ENCODE measurements around the gene TKFC.
"Not testable (repeated sequence)": the region's sequence is repeated elsewhere in the genome, so short reads cannot be mapped to it uniquely, and the experiment has no call there.

Gene TKFC

DNA sequence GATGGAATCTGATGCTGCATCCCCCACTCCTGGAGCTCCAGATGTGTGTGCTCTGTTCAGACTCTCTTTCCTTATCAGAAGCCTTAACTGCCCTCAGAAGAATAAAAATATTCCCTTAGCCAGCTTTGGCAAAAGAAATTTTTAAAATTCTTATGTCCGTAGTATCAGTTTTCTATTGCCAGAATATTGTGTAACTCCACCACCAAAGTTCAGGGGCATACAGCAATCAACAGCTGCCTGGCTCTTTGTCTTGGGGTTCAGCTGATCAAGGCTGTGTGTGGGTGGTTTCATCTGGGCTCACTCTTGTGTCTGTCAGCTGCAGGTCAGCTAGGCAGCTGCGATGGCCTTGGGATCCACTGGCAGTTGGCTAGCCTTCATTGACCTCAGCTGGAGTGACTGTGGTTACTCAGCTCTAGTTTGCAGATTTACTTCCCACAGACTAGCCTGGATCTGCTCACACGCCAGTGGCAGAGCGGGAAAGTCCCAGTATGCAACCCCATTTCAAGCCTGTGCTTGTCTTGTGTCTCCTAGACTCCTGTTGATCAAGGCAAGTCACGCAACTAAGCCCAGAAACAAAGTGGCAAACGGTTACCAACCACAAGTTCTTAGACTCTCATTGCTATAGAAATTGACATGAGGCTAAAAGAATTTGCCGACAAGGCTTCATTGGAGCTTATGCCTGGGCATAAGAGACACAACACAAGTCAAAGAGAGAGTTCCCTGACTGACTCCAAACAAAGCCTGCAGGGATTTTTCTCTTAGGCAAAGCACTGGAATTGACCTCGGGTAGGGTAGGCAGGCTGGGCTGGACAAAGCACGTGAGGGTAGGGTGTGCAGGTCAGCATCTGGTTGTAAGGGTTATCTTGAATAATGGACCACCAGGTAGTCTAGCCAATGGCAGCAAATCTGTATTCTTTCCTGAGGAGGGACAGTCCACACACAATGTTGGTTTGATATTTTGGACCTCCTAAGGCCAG, 36.6 kb downstream of the TKFC start:
- no peak for DNase-seq

GRCh38 chr11:61370349-61371005, 37.4 kb downstream of the TKFC start:
- DNase-seq, result no peak

GRCh38 chr11:61372659-61373420, 39.8 kb downstream of the TKFC start:
- DNase-seq, result no peak

DNA sequence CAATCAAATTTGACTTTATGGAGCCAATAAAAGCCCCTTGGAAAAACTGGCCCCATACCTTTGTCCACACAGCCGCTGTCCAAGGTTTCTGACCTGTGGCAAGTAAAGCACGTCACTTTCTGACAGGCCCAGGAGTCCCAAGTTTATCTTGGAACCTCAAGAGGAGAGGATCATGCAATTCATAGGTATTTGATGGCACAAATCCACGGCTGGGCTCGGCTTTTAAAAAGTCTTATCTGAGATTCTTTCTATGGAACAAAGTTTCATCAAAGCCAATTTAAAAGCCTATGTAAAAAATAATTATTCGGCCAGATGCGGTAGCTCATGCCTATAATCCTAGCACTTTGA, 42.7 kb downstream of the TKFC start:
- no peak for DNase-seq

DNA sequence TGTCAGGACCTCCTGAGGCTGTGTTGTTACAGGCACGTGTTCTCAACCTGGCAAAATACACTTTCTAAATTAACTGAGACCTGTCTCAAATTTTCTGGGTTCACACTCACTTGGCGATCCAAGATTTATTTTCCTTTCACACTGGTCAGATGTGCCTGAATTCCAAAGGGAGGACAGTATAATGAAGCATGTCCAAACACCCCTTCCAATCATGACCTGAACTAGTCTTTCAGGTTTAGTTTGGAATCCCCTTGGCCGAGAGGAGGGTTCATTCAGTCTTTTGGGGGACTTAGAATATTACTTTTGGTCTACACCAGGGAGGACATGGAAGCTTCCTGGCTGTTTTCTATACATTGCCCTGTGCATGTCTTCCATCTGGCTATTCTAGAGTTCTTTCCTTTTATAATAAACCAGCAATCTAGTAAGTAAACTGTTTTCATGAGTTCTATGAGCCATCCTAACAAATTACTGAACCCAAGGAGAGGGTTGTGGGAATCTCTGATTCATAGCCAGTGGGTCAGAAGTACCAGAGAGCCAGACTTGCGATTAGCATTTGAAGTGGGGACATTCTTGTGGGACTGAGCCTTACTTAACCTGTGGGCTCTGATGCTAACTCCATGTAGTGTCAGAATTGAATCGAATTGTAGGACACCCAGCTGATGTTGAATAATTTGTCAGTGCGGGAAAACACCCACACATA, 44.6 kb downstream of the TKFC start:
- no peak for DNase-seq

- no peak for DNase-seq
These were observed 45.8 kb downstream of the TKFC start for GRCh38 chr11:61378713-61379313.

GRCh38 chr11:61380884-61381283, 47.9 kb downstream of the TKFC start:
- DNase-seq, result no peak

DNA sequence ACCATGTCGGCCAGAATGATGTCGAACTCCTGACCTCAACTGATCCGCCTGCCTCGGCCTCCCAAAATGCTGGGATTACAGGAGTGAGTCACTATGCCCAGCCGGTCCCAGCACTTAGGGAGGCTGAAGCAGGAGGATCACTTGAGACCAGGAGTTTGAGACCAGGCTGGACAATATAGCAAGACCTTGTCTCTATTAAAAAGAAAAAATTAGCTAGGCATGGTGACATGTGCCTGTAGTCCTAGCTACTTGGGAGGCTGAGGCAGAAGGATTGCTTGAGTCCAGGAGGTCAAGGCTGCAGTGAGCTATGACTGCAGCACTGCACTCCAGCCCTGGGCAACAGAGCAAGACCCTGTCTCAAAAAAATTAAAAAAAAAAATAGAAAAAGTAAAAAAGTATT, 50.8 kb downstream of the TKFC start:
- not testable (repeated sequence) for DNase-seq

DNA sequence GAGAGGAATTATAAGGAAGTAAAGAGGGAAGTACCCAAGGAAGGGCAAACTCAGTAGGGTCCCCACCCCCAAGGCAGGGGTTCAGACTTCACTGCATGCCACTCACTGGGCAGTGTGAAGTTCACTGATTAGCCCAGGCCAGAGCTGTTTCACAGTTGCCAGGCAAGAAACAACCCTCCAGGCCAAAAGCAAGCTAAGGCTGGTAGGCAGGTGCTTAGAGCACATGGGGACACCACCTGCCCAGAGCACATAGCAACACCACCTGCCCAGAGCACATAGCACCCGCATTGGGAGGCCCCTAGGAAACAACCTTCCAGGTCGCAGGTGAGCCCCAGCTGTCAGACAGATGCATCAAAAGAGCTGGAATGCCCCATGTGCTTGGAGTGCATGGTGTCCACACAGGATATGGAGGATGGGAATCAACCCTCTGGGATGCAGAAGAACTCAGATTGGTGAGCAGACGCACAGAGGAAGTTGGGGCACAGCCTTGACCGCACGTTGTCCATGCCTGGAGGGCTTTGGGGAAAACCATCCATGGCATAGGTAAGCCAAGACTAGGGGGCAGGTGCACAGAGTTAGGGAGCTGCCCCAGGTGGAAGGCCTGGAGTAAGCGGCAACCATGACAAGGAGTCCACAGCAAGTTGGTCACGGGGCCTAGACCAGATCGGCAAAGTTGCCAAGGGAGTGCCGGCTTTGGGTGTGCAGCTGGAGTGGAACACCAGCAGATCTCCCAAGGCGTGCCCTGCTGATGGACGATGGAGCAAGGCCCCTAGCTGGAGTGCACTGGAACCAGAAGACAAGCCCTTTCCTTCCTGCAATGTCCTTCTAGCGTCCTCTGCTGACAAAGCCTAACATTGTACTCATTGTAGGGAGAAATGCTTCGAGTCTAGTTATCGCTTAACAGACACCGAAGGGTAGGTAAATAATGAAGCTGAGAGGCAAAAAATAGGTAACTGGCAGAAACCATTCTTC, 51.5 kb downstream of the TKFC start:
- no peak for DNase-seq

GRCh38 chr11:61390161-61390560, 57.1 kb downstream of the TKFC start:
- no peak for DNase-seq

DNA sequence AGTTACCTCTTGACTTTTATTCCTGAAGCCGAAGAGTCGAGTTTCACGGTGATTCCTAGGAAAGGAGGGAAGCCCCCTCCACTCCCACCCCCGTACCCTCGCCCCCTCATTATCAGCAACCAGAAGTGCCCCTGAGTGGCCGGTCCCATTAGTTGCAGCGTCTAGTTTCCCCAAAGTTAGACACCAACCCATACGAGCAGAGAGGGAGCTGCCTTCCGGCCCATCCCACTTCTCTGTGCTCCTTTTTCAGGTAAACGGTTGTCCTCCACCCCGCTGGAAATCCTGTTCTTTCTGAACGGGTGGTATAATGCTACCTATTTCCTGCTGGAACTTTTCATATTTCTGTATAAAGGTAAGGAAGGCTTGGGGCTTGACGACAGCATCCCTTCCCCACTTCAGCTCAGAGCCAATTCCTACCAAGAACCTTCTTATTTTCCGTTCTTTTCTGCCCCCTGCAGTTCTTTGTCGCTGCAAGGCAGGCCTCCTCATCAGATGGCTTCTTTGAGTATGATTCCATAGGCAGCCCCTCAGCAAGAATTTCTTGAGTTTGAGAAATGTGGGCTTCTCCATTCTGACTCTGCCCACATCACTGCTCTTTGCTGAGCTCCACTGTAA, 60.1 kb downstream of the TKFC start:
- no peak for DNase-seq
